ENCODE measurements around the gene ADAM19. TPM values are rescaled to one million over a fixed set of nuclear protein-coding genes. Genes with fewer than 3 reads are reported as not detected.
A peak's percentile ranks its signal among the peaks of the same experiment; 100 is the strongest.

ADAM19 gene
- total and polyA plus RNA-seq, 2 donors (not counting 1 experiment from before 2014, with no cell fraction given), result 13.0 to 65.2 TPM

DNA sequence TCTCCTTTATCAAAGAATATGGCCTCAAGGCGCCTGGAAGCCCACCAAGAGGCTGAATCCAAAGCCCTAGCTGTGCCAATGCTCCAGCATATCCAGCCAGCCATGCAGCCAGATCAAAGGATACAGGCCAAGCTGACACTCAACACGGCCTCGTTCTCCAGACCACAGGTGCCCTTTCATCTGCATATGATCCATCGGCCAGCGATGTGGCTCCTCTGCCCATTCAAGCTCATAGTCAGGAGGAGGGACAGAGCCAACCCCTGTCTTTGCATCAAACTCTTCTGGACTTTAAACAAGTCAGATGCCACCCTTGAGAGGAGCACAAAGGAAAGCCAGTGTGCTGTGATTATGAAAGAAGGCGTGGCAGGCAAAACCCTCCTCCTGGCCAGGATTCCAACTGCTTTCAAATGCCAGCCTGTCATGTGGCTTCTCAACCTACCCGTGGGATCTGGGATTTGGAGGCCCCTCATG, 42.5 kb downstream of the ADAM19 start:
- H3K27me3 ChIP-seq (ENCODE audit: control insufficient read depth, insufficient read depth, low read length), result no peaks in the 10 kb centered on the region
- H3K4me2 ChIP-seq (ENCODE audit: extremely low read depth, insufficient read depth, low read length), result no peak overlapping the region
- no peak overlapping the region for H3K9ac ChIP-seq (ENCODE audit: insufficient read depth, low read length)
- H4K20me1 ChIP-seq (ENCODE audit: control insufficient read depth, extremely low read depth, insufficient read depth, low read length), result no peaks in the 10 kb centered on the region
- DNase-seq (ENCODE audit: low read depth in 2 of 2), result peak in 1 of 2 donors; percentile 37
- no peak overlapping the region for H2AFZ ChIP-seq (ENCODE audit: low read length)
- H3K4me3 ChIP-seq (replicated peaks in 1 of 4; ENCODE audit: control extremely low read depth in 1 of 4, insufficient read depth in 1 of 4, low read depth in 3 of 4, low read length in 4 of 4), result no peak overlapping the region
- no peak for TF ChIP-seq EZH2 (IDR thresholded peaks at IDR 0.05; ENCODE audit: low read length, missing control alignments)
- TF ChIP-seq, protein P1, sequence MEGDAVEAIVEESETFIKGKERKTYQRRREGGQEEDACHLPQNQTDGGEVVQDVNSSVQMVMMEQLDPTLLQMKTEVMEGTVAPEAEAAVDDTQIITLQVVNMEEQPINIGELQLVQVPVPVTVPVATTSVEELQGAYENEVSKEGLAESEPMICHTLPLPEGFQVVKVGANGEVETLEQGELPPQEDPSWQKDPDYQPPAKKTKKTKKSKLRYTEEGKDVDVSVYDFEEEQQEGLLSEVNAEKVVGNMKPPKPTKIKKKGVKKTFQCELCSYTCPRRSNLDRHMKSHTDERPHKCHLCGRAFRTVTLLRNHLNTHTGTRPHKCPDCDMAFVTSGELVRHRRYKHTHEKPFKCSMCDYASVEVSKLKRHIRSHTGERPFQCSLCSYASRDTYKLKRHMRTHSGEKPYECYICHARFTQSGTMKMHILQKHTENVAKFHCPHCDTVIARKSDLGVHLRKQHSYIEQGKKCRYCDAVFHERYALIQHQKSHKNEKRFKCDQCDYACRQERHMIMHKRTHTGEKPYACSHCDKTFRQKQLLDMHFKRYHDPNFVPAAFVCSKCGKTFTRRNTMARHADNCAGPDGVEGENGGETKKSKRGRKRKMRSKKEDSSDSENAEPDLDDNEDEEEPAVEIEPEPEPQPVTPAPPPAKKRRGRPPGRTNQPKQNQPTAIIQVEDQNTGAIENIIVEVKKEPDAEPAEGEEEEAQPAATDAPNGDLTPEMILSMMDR (conservative IDR thresholded peaks at IDR 0.05 in 1 of 2, IDR thresholded peaks at IDR 0.05 in 1 of 2; ENCODE audit: low read depth in 1 of 2, low read length in 2 of 2), result no peak
- H3K9me3 ChIP-seq (ENCODE audit: control insufficient read depth, insufficient read depth, low read depth, low read length), result no peaks in the 10 kb centered on the region
- H3K79me2 ChIP-seq (ENCODE audit: control insufficient read depth, insufficient read depth, low read length), result no peaks in the 10 kb centered on the region
- H3K36me3 ChIP-seq (ENCODE audit: control insufficient read depth, insufficient read depth, low read length), result peaks cover 3% of the 10 kb centered on the region
- no peak overlapping the region for H3K27ac ChIP-seq (ENCODE audit: insufficient read depth, low read length)
- H3K4me1 ChIP-seq (ENCODE audit: control insufficient read depth, extremely low read depth, insufficient read depth, low read length), result peaks cover 11% of the 10 kb centered on the region

DNA sequence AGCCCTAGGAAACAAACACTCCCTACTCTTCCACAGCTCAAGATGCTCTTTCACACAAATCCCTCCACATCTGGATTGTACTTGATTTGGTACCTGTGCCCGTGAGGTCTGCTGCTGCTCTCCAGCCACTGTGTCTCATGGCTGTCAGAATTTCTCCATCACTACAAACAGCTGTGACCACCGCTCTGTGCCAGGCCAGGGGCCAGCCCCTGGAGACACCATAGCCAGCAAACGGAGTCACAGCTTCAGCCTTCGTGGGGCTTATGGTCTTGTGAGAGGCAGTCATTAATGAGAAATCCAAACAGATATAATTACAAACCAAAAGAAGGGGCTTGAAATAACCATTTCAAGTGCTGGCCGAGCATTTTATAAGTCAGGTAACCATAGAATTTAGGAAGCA, 43.6 kb downstream of the ADAM19 start:
- no peaks in the 10 kb centered on the region for H3K27me3 ChIP-seq (ENCODE audit: control insufficient read depth, insufficient read depth, low read length)

DNA sequence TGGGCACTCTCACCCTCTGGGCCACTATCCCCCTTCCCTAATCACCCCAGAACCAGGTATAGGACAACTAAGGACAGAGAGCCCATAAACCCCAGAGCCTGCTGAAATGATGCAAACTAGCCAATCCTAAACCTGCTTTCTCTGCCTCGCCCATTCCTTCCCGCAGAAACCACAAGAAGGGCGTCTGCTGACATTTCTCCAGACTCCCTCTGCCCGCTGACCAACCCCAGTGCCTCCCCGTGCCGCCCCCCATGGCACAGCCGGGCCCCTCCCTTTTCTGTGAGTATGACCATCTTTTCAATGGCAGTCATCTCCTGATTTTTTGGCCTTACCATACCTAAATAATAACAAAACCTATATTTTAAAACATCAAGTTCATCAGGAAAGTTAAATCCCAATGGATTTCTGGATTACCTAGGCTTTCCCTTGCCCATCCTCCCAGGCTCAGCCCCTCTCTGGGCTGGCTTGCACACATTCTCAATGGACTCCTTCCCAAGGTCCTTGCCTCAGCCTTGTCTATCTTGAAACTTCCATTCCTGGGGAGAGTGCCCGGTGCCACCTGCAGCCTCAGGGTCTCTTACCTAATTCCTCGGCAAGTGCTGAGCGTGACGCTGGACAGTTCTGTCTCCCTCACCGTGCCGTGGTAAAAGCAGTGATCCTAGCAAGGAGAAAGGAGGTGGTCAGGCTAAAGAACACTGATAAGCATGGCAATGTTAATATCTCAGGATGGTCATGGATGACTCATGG, 45.2 kb downstream of the ADAM19 start:
- Histone ChIP-seq H3K27me3 (ENCODE audit: control insufficient read depth, insufficient read depth, low read length) (no peaks in the 10 kb centered on the region), H2AFZ (ENCODE audit: low read length) (no peak overlapping the region), H3K4me3 (replicated peaks in 1 of 4; ENCODE audit: control extremely low read depth in 1 of 4, insufficient read depth in 1 of 4, low read depth in 3 of 4, low read length in 4 of 4) (no peak overlapping the region), H3K4me2 (ENCODE audit: extremely low read depth, insufficient read depth, low read length) (no peak overlapping the region), H4K20me1 (ENCODE audit: control insufficient read depth, extremely low read depth, insufficient read depth, low read length) (no peaks in the 10 kb centered on the region), H3K27ac (ENCODE audit: insufficient read depth, low read length) (no peak overlapping the region), H3K36me3 (ENCODE audit: control insufficient read depth, insufficient read depth, low read length) (no peaks in the 10 kb centered on the region), H3K79me2 (ENCODE audit: control insufficient read depth, insufficient read depth, low read length) (no peaks in the 10 kb centered on the region), H3K9ac (ENCODE audit: insufficient read depth, low read length) (no peak overlapping the region), H3K4me1 (ENCODE audit: control insufficient read depth, extremely low read depth, insufficient read depth, low read length) (peaks cover 6% of the 10 kb centered on the region), H3K9me3 (ENCODE audit: control insufficient read depth, insufficient read depth, low read depth, low read length) (no peaks in the 10 kb centered on the region)
- TF ChIP-seq, protein P1 (conservative IDR thresholded peaks at IDR 0.05 in 1 of 2, IDR thresholded peaks at IDR 0.05 in 1 of 2; ENCODE audit: low read depth in 1 of 2, low read length in 2 of 2), result no peak
- no peak for TF ChIP-seq EZH2 (IDR thresholded peaks at IDR 0.05; ENCODE audit: low read length, missing control alignments)
- no peak for DNase-seq (ENCODE audit: low read depth in 2 of 2)

More for the DNA sequence above, 43.6 kb downstream of the ADAM19 start:
- no peak for TF ChIP-seq EZH2 (IDR thresholded peaks at IDR 0.05; ENCODE audit: low read length, missing control alignments)
- TF ChIP-seq, protein P1 (conservative IDR thresholded peaks at IDR 0.05 in 1 of 2, IDR thresholded peaks at IDR 0.05 in 1 of 2; ENCODE audit: low read depth in 1 of 2, low read length in 2 of 2), result no peak
- Histone ChIP-seq H3K4me1 (ENCODE audit: control insufficient read depth, extremely low read depth, insufficient read depth, low read length) (peaks cover 11% of the 10 kb centered on the region), H3K9ac (ENCODE audit: insufficient read depth, low read length) (no peak overlapping the region), H3K9me3 (ENCODE audit: control insufficient read depth, insufficient read depth, low read depth, low read length) (no peaks in the 10 kb centered on the region), H2AFZ (ENCODE audit: low read length) (no peak overlapping the region), H3K36me3 (ENCODE audit: control insufficient read depth, insufficient read depth, low read length) (peaks cover 3% of the 10 kb centered on the region), H3K4me2 (ENCODE audit: extremely low read depth, insufficient read depth, low read length) (no peak overlapping the region), H3K79me2 (ENCODE audit: control insufficient read depth, insufficient read depth, low read length) (no peaks in the 10 kb centered on the region), H3K4me3 (replicated peaks in 1 of 4; ENCODE audit: control extremely low read depth in 1 of 4, insufficient read depth in 1 of 4, low read depth in 3 of 4, low read length in 4 of 4) (no peak overlapping the region), H3K27ac (ENCODE audit: insufficient read depth, low read length) (no peak overlapping the region), H4K20me1 (ENCODE audit: control insufficient read depth, extremely low read depth, insufficient read depth, low read length) (no peaks in the 10 kb centered on the region)
- DNase-seq (ENCODE audit: low read depth in 2 of 2), result no peak
